COLO668 (cell line): ENCODE measurements around the gene RAB35.

Source experiments
- DNase-seq: peaks from one replicate; lab custom pipeline; 2025; ENCODE audit not compliant: unreplicated experiment; lab: John Stamatoyannopoulos, UW

RAB35 gene

GRCh38 chr12:120089796-120090195, 26.8 kb downstream of the RAB35 start:
- no peak for DNase-seq

- no peak for DNase-seq
These were observed 27.4 kb downstream of the RAB35 start for GRCh38 chr12:120089105-120089504.

- peak; percentile 99 for DNase-seq
These were observed 29.5 kb downstream of the RAB35 start for GRCh38 chr12:120086801-120087621.

GRCh38 chr12:120085920-120086645, 30.5 kb downstream of the RAB35 start:
- DNase-seq = no peak

GRCh38 chr12:120081641-120082040, 34.9 kb downstream of the RAB35 start:
- no peak for DNase-seq

- no peak for DNase-seq
These were observed 36.8 kb downstream of the RAB35 start for GRCh38 chr12:120079411-120080400.

GRCh38 chr12:120078868-120079267, 37.7 kb downstream of the RAB35 start:
- no peak for DNase-seq

GRCh38 chr12:120077260-120077659, 39.3 kb downstream of the RAB35 start:
- no peak for DNase-seq

- DNase-seq = no peak
These were observed 39.9 kb downstream of the RAB35 start for GRCh38 chr12:120076651-120077050.

- DNase-seq = no peak
These were observed 41.4 kb downstream of the RAB35 start for GRCh38 chr12:120075034-120075616.

- DNase-seq = no peak
These were observed 43.9 kb downstream of the RAB35 start for GRCh38 chr12:120072472-120073249.

- no peak for DNase-seq
These were observed 45.0 kb downstream of the RAB35 start for GRCh38 chr12:120071493-120072020.

- DNase-seq = no peak
These were observed 47.3 kb downstream of the RAB35 start for GRCh38 chr12:120069278-120069677.

- DNase-seq = no peak
These were observed 48.7 kb downstream of the RAB35 start for GRCh38 chr12:120067901-120068300.

- peak; percentile 41 for DNase-seq
These were observed 49.3 kb downstream of the RAB35 start for GRCh38 chr12:120067084-120067869.

GRCh38 chr12:120066341-120066740, 50.2 kb downstream of the RAB35 start:
- no peak for DNase-seq

- DNase-seq = no peak
These were observed 51.1 kb downstream of the RAB35 start for GRCh38 chr12:120065472-120065871.

GRCh38 chr12:120064054-120064940, 52.3 kb downstream of the RAB35 start:
- DNase-seq = no peak
